ENCODE measurements around the gene SLMAP. TPM values are rescaled to one million over a fixed set of nuclear protein-coding genes. Genes with fewer than 3 reads are reported as not detected.

SLMAP gene
- total and polyA plus RNA-seq, 2 donors, result 25.8 to 36.3 TPM

DNA sequence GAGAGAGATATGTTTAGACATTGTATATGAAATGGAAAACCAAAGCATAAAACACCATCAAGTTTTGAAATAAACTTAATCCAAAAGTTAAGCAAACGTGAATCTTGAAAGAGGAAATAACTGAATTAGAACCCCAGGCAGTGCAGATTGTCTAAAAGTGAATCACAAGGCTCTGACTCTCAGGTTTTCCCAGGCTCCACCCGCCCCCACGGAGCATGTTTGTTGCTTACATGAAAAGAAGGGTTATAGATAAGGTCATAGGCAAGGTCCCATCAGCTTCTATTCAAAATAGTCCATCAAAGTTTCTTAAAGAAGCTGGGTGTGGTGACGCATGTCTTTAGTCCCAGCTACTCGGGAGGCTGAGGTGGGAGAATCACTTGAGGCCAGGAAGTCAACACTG lies 29.0 kb upstream of the SLMAP start:
- 94% methylated on average over 5 of the region's 5 CpGs for WGBS
- Histone ChIP-seq H3K4me3 (ENCODE audit: low read length in 2 of 2) (no peak overlapping the region), H3K4me1 (ENCODE audit: control insufficient read depth in 2 of 2, insufficient read depth in 2 of 2, low read length in 2 of 2) (no peaks in the 10 kb centered on the region), H3K27me3 (ENCODE audit: control insufficient read depth in 2 of 2, insufficient read depth in 1 of 2, low read length in 1 of 2) (no peaks in the 10 kb centered on the region), H3K36me3 (ENCODE audit: control insufficient read depth in 2 of 2, insufficient read depth in 2 of 2, low read length in 1 of 2) (no peaks in the 10 kb centered on the region), H3K9me3 (ENCODE audit: control insufficient read depth in 2 of 2, insufficient read depth in 1 of 2, low read length in 1 of 2) (no peaks in the 10 kb centered on the region), H3K27ac (ENCODE audit: low read depth in 1 of 2, low read length in 1 of 2) (no peak overlapping the region)
- no peak for DNase-seq (ENCODE audit: low read depth in 6 of 9, low spot score in 9 of 9)

- H3K9me3 ChIP-seq (ENCODE audit: control insufficient read depth in 2 of 2, insufficient read depth in 1 of 2, low read length in 1 of 2), result no peaks in the 10 kb centered on the region
- WGBS, result 97% methylated on average over 11 of the region's 11 CpGs
Observed at GRCh38 chr3:57729334-57730045, 26.6 kb upstream of the SLMAP start.

GRCh38 chr3:57730682-57731081 lies 25.4 kb upstream of the SLMAP start:
- 93% methylated on average over 3 of the region's 3 CpGs for WGBS
- no peak for DNase-seq (ENCODE audit: low read depth in 6 of 9, low spot score in 9 of 9)
- H3K36me3 ChIP-seq (ENCODE audit: control insufficient read depth in 2 of 2, insufficient read depth in 2 of 2, low read length in 1 of 2), result no peaks in the 10 kb centered on the region
- H3K9me3 ChIP-seq (ENCODE audit: control insufficient read depth in 2 of 2, insufficient read depth in 1 of 2, low read length in 1 of 2), result no peaks in the 10 kb centered on the region
- H3K4me3 ChIP-seq (ENCODE audit: low read length in 2 of 2), result no peak overlapping the region
- H3K27ac ChIP-seq (ENCODE audit: low read depth in 1 of 2, low read length in 1 of 2), result no peak overlapping the region
- H3K4me1 ChIP-seq (ENCODE audit: control insufficient read depth in 2 of 2, insufficient read depth in 2 of 2, low read length in 2 of 2), result no peaks in the 10 kb centered on the region
- H3K27me3 ChIP-seq (ENCODE audit: control insufficient read depth in 2 of 2, insufficient read depth in 1 of 2, low read length in 1 of 2), result no peaks in the 10 kb centered on the region

More at GRCh38 chr3:57729334-57730045, 26.6 kb upstream of the SLMAP start:
- Histone ChIP-seq H3K27me3 (ENCODE audit: control insufficient read depth in 2 of 2, insufficient read depth in 1 of 2, low read length in 1 of 2) (no peaks in the 10 kb centered on the region), H3K36me3 (ENCODE audit: control insufficient read depth in 2 of 2, insufficient read depth in 2 of 2, low read length in 1 of 2) (no peaks in the 10 kb centered on the region), H3K4me3 (ENCODE audit: low read length in 2 of 2) (no peak overlapping the region), H3K4me1 (ENCODE audit: control insufficient read depth in 2 of 2, insufficient read depth in 2 of 2, low read length in 2 of 2) (no peaks in the 10 kb centered on the region), H3K27ac (ENCODE audit: low read depth in 1 of 2, low read length in 1 of 2) (no peak overlapping the region)
- DNase-seq (ENCODE audit: low read depth in 6 of 9, low spot score in 9 of 9), result no peak

GRCh38 chr3:57731311-57731710 lies 24.8 kb upstream of the SLMAP start:
- no peaks in the 10 kb centered on the region for H3K9me3 ChIP-seq (ENCODE audit: control insufficient read depth in 2 of 2, insufficient read depth in 1 of 2, low read length in 1 of 2)
- DNase-seq (ENCODE audit: low read depth in 6 of 9, low spot score in 9 of 9), result no peak
- H3K27ac ChIP-seq (ENCODE audit: low read depth in 1 of 2, low read length in 1 of 2), result no peak overlapping the region
- no peaks in the 10 kb centered on the region for H3K4me1 ChIP-seq (ENCODE audit: control insufficient read depth in 2 of 2, insufficient read depth in 2 of 2, low read length in 2 of 2)
- no peaks in the 10 kb centered on the region for H3K36me3 ChIP-seq (ENCODE audit: control insufficient read depth in 2 of 2, insufficient read depth in 2 of 2, low read length in 1 of 2)
- no peaks in the 10 kb centered on the region for H3K27me3 ChIP-seq (ENCODE audit: control insufficient read depth in 2 of 2, insufficient read depth in 1 of 2, low read length in 1 of 2)
- 96% methylated on average over 1 of the region's 1 CpG for WGBS
- H3K4me3 ChIP-seq (ENCODE audit: low read length in 2 of 2), result no peak overlapping the region

DNA sequence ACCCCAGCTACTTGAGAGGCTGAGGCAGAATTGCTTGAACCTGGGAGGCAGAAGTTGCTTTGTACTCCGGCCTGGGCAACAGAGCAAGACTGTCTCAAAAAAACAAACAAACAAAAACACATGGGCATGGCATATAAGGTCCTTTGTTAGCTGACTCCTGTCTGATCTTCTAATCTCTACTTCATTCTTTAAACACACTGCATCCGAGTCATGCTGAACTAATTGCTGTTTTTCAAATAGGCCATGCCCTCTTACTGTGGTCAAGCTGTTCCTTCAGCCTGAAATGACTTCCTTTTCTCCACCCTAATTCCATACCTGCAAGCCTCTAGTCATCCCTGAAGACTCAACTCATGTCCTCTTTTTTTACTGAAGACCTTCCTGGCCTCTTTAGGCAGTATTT lies 22.3 kb upstream of the SLMAP start:
- no peaks in the 10 kb centered on the region for H3K9me3 ChIP-seq (ENCODE audit: control insufficient read depth in 2 of 2, insufficient read depth in 1 of 2, low read length in 1 of 2)
- no peaks in the 10 kb centered on the region for H3K4me1 ChIP-seq (ENCODE audit: control insufficient read depth in 2 of 2, insufficient read depth in 2 of 2, low read length in 2 of 2)
- H3K4me3 ChIP-seq (ENCODE audit: low read length in 2 of 2), result no peak overlapping the region
- no peaks in the 10 kb centered on the region for H3K27me3 ChIP-seq (ENCODE audit: control insufficient read depth in 2 of 2, insufficient read depth in 1 of 2, low read length in 1 of 2)
- no peak overlapping the region for H3K27ac ChIP-seq (ENCODE audit: low read depth in 1 of 2, low read length in 1 of 2)
- no peak for DNase-seq (ENCODE audit: low read depth in 6 of 9, low spot score in 9 of 9)
- H3K36me3 ChIP-seq (ENCODE audit: control insufficient read depth in 2 of 2, insufficient read depth in 2 of 2, low read length in 1 of 2), result no peaks in the 10 kb centered on the region
- WGBS, result 96% methylated on average over 2 of the region's 2 CpGs

GRCh38 chr3:57735405-57735804 lies 20.7 kb upstream of the SLMAP start:
- Histone ChIP-seq H3K36me3 (ENCODE audit: control insufficient read depth in 2 of 2, insufficient read depth in 2 of 2, low read length in 1 of 2) (no peaks in the 10 kb centered on the region), H3K27ac (ENCODE audit: low read depth in 1 of 2, low read length in 1 of 2) (no peak overlapping the region), H3K4me1 (ENCODE audit: control insufficient read depth in 2 of 2, insufficient read depth in 2 of 2, low read length in 2 of 2) (no peaks in the 10 kb centered on the region), H3K9me3 (ENCODE audit: control insufficient read depth in 2 of 2, insufficient read depth in 1 of 2, low read length in 1 of 2) (no peaks in the 10 kb centered on the region), H3K27me3 (ENCODE audit: control insufficient read depth in 2 of 2, insufficient read depth in 1 of 2, low read length in 1 of 2) (no peaks in the 10 kb centered on the region), H3K4me3 (ENCODE audit: low read length in 2 of 2) (no peak overlapping the region)
- no peak for DNase-seq (ENCODE audit: low read depth in 6 of 9, low spot score in 9 of 9)
- WGBS, result 96% methylated on average over 2 of the region's 2 CpGs

DNA sequence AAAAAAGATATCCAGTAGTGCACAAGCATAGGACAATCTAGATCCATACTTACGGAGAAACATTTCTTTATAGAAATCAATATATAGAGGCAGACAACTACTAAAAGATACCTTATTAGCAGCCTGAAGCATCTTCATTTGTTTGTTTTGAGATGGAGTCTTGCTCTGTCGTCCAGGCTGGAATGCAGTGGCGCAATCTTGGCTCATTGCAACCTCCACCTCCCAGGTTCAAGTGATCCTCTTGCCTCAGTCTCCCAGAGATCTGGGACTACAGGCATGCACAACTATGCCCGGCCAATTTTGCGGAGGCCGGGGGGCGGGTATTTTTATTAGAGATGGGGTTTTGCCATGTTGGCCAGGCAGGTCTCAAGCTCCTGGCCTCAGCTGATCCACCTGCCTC lies 18.3 kb upstream of the SLMAP start:
- no peak overlapping the region for H3K4me3 ChIP-seq (ENCODE audit: low read length in 2 of 2)
- no peaks in the 10 kb centered on the region for H3K4me1 ChIP-seq (ENCODE audit: control insufficient read depth in 2 of 2, insufficient read depth in 2 of 2, low read length in 2 of 2)
- WGBS, result 83% methylated on average over 7 of the region's 7 CpGs
- no peak overlapping the region for H3K27ac ChIP-seq (ENCODE audit: low read depth in 1 of 2, low read length in 1 of 2)
- H3K9me3 ChIP-seq (ENCODE audit: control insufficient read depth in 2 of 2, insufficient read depth in 1 of 2, low read length in 1 of 2), result no peaks in the 10 kb centered on the region
- H3K27me3 ChIP-seq (ENCODE audit: control insufficient read depth in 2 of 2, insufficient read depth in 1 of 2, low read length in 1 of 2), result no peaks in the 10 kb centered on the region
- DNase-seq (ENCODE audit: low read depth in 6 of 9, low spot score in 9 of 9), result no peak
- no peaks in the 10 kb centered on the region for H3K36me3 ChIP-seq (ENCODE audit: control insufficient read depth in 2 of 2, insufficient read depth in 2 of 2, low read length in 1 of 2)

GRCh38 chr3:57738391-57738790 lies 17.7 kb upstream of the SLMAP start:
- H3K27ac ChIP-seq (ENCODE audit: low read depth in 1 of 2, low read length in 1 of 2), result no peak overlapping the region
- no peaks in the 10 kb centered on the region for H3K36me3 ChIP-seq (ENCODE audit: control insufficient read depth in 2 of 2, insufficient read depth in 2 of 2, low read length in 1 of 2)
- no peak for DNase-seq (ENCODE audit: low read depth in 6 of 9, low spot score in 9 of 9)
- no peaks in the 10 kb centered on the region for H3K9me3 ChIP-seq (ENCODE audit: control insufficient read depth in 2 of 2, insufficient read depth in 1 of 2, low read length in 1 of 2)
- no peaks in the 10 kb centered on the region for H3K4me1 ChIP-seq (ENCODE audit: control insufficient read depth in 2 of 2, insufficient read depth in 2 of 2, low read length in 2 of 2)
- no peak overlapping the region for H3K4me3 ChIP-seq (ENCODE audit: low read length in 2 of 2)
- 95% methylated on average over 5 of the region's 5 CpGs for WGBS
- H3K27me3 ChIP-seq (ENCODE audit: control insufficient read depth in 2 of 2, insufficient read depth in 1 of 2, low read length in 1 of 2), result no peaks in the 10 kb centered on the region

- no peak for DNase-seq (ENCODE audit: low read depth in 6 of 9, low spot score in 9 of 9)
- H3K27ac ChIP-seq (ENCODE audit: low read depth in 1 of 2, low read length in 1 of 2), result no peak overlapping the region
- no peaks in the 10 kb centered on the region for H3K27me3 ChIP-seq (ENCODE audit: control insufficient read depth in 2 of 2, insufficient read depth in 1 of 2, low read length in 1 of 2)
- H3K36me3 ChIP-seq (ENCODE audit: control insufficient read depth in 2 of 2, insufficient read depth in 2 of 2, low read length in 1 of 2), result no peaks in the 10 kb centered on the region
- WGBS, result 95% methylated on average over 5 of the region's 5 CpGs
- H3K9me3 ChIP-seq (ENCODE audit: control insufficient read depth in 2 of 2, insufficient read depth in 1 of 2, low read length in 1 of 2), result no peaks in the 10 kb centered on the region
- H3K4me3 ChIP-seq (ENCODE audit: low read length in 2 of 2), result no peak overlapping the region
- H3K4me1 ChIP-seq (ENCODE audit: control insufficient read depth in 2 of 2, insufficient read depth in 2 of 2, low read length in 2 of 2), result no peaks in the 10 kb centered on the region
Observed at GRCh38 chr3:57740027-57740426, 16.1 kb upstream of the SLMAP start.

Data from thymus (tissue), 11 donors.